Measurements from ENCODE around the gene SNORC. TPM values are rescaled to one million over a fixed set of nuclear protein-coding genes. Genes with fewer than 3 reads are reported as not detected.
A peak's percentile ranks its signal among the peaks of the same experiment; 100 is the strongest.

Gene SNORC
- total RNA-seq, 4 donors from 2014 or later, result 11.7 to 39.7 (median 16.9) TPM

- Histone ChIP-seq H3K9me3 (no peaks in the 10 kb centered on the region), H3K4me1 (no peaks in the 10 kb centered on the region), H3K27ac (no peak overlapping the region), H3K36me3 (peaks cover 66% of the 10 kb centered on the region), H3K27me3 (no peaks in the 10 kb centered on the region), H3K4me3 (no peak overlapping the region)
- TF ChIP-seq POLR2AphosphoS5 (IDR thresholded peaks at IDR 0.05) (no peak), POLR2A (IDR thresholded peaks at IDR 0.05) (no peak), CTCF (IDR thresholded peaks at IDR 0.05) (no peak), EP300 (IDR thresholded peaks at IDR 0.05) (no peak)
- WGBS, result 75% methylated on average over 4 of the region's 4 CpGs
- DNase-seq (ENCODE audit: low spot score in 2 of 2), result no peak
Observed at GRCh38 chr2:232859385-232859916, 10.6 kb upstream of the SNORC start.

GRCh38 chr2:232860593-232861241 lies 9.3 kb upstream of the SNORC start:
- WGBS, result 89% methylated on average over 9 of the region's 9 CpGs
- H3K9me3 ChIP-seq, result no peaks in the 10 kb centered on the region
- no peak overlapping the region for H3K4me3 ChIP-seq
- no peak for TF ChIP-seq EP300 (IDR thresholded peaks at IDR 0.05)
- TF ChIP-seq CTCF (IDR thresholded peaks at IDR 0.05), result no peak
- TF ChIP-seq POLR2AphosphoS5 (IDR thresholded peaks at IDR 0.05), result no peak
- no peak for TF ChIP-seq POLR2A (IDR thresholded peaks at IDR 0.05)
- peaks cover 59% of the 10 kb centered on the region for H3K36me3 ChIP-seq
- H3K27ac ChIP-seq, result no peak overlapping the region
- H3K4me1 ChIP-seq, result no peaks in the 10 kb centered on the region
- H3K27me3 ChIP-seq, result no peaks in the 10 kb centered on the region
- DNase-seq (ENCODE audit: low spot score in 2 of 2), result no peak

- Histone ChIP-seq H3K4me1 (no peaks in the 10 kb centered on the region), H3K27ac (no peak overlapping the region), H3K27me3 (no peaks in the 10 kb centered on the region), H3K9me3 (no peaks in the 10 kb centered on the region), H3K4me3 (no peak overlapping the region), H3K36me3 (peaks cover 52% of the 10 kb centered on the region)
- no peak for DNase-seq (ENCODE audit: low spot score in 2 of 2)
- WGBS, result 95% methylated on average over 5 of the region's 5 CpGs
- no peak for TF ChIP-seq POLR2A (IDR thresholded peaks at IDR 0.05)
- TF ChIP-seq CTCF (IDR thresholded peaks at IDR 0.05), result no peak
Observed at GRCh38 chr2:232861353-232861752, 8.7 kb upstream of the SNORC start.

- H3K27ac ChIP-seq, result no peak overlapping the region
- H3K4me1 ChIP-seq, result no peaks in the 10 kb centered on the region
- H3K9me3 ChIP-seq, result no peaks in the 10 kb centered on the region
- no peak overlapping the region for H3K4me3 ChIP-seq
- no peaks in the 10 kb centered on the region for H3K27me3 ChIP-seq
- H3K36me3 ChIP-seq, result peaks cover 26% of the 10 kb centered on the region
- TF ChIP-seq POLR2A (IDR thresholded peaks at IDR 0.05) (no peak), EP300 (IDR thresholded peaks at IDR 0.05) (no peak), CTCF (IDR thresholded peaks at IDR 0.05) (no peak), POLR2AphosphoS5 (IDR thresholded peaks at IDR 0.05) (no peak)
- WGBS, result 91% methylated on average over 2 of the region's 2 CpGs
- peak in 1 of 2 donors; percentile 20 for DNase-seq (ENCODE audit: low spot score in 2 of 2)
Observed at GRCh38 chr2:232863996-232864395, 6.1 kb upstream of the SNORC start.

- DNase-seq (ENCODE audit: low spot score in 2 of 2), result no peak
- Histone ChIP-seq H3K4me3 (no peak overlapping the region), H3K36me3 (peaks cover 16% of the 10 kb centered on the region), H3K27ac (no peak overlapping the region), H3K4me1 (no peaks in the 10 kb centered on the region), H3K27me3 (no peaks in the 10 kb centered on the region), H3K9me3 (no peaks in the 10 kb centered on the region)
- 88% methylated on average over 1 of the region's 1 CpG for WGBS
- TF ChIP-seq POLR2AphosphoS5 (IDR thresholded peaks at IDR 0.05), result no peak
- TF ChIP-seq POLR2A (IDR thresholded peaks at IDR 0.05), result no peak
- no peak for TF ChIP-seq CTCF (IDR thresholded peaks at IDR 0.05)
- TF ChIP-seq EP300 (IDR thresholded peaks at IDR 0.05), result no peak
Observed at GRCh38 chr2:232865165-232865564, 4.9 kb upstream of the SNORC start.

Measured in suprapubic skin (tissue), 4 donors.